ENCODE data around the gene CYP2S1. TPM values are rescaled to one million over a fixed set of nuclear protein-coding genes. Genes with fewer than 3 reads are reported as not detected.

The CYP2S1 gene
- total RNA-seq, 1 donor: 1.7 TPM

DNA sequence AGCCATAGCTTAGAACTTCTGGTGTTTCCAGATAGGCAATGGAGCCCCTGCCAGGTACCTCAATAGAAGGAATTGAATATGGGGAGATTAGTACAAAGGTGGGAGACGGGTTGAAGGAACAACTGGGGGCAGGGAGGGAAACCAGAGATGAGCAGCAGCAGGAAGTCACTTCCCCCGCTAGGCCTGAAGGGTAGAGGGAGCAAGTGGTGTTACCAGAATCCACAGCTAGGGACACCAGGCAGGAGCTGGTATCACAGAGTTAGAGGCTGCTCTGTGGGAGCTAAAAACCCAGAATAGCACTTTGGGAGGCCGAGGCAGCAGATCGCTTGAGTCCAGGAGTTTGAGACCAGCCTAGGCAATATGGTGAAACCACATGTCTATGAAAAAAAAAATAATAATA is 55.9 kb downstream of the CYP2S1 start:
- H3K4me3 ChIP-seq (ENCODE audit: low read depth, low read length): no peak overlapping the region
- TF ChIP-seq, protein P1, sequence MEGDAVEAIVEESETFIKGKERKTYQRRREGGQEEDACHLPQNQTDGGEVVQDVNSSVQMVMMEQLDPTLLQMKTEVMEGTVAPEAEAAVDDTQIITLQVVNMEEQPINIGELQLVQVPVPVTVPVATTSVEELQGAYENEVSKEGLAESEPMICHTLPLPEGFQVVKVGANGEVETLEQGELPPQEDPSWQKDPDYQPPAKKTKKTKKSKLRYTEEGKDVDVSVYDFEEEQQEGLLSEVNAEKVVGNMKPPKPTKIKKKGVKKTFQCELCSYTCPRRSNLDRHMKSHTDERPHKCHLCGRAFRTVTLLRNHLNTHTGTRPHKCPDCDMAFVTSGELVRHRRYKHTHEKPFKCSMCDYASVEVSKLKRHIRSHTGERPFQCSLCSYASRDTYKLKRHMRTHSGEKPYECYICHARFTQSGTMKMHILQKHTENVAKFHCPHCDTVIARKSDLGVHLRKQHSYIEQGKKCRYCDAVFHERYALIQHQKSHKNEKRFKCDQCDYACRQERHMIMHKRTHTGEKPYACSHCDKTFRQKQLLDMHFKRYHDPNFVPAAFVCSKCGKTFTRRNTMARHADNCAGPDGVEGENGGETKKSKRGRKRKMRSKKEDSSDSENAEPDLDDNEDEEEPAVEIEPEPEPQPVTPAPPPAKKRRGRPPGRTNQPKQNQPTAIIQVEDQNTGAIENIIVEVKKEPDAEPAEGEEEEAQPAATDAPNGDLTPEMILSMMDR (IDR thresholded peaks at IDR 0.05; ENCODE audit: insufficient read depth, low read depth, low read length): no peak
- no peak for DNase-seq (ENCODE audit: low read depth)

- DNase-seq (ENCODE audit: low read depth): no peak
- H3K4me3 ChIP-seq (ENCODE audit: low read depth, low read length): no peak overlapping the region
- TF ChIP-seq, protein P1 (IDR thresholded peaks at IDR 0.05; ENCODE audit: insufficient read depth, low read depth, low read length): no peak
Measured at GRCh38 chr19:41249707-41250423, 56.8 kb downstream of the CYP2S1 start.

DNA sequence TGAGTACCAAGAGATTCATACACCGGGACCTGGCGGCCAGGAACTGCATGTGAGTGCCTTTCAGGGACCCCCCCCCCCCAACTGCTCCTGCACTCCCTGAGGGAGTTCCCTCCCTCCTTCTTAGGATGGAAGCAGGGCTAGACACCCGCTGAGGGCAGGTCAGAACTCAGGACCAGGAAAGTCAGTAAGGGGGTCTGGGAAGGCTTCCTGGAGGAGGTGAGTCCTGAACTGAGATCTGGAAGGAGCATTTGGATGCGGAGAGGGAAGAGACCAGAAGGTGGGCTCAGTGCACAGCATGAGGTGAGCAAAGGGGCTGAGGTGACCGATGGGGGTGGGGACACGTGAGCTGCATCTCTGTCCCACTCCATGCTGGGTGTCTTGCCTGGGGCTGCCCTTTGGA is 60.6 kb downstream of the CYP2S1 start:
- no peak for DNase-seq (ENCODE audit: low read depth)
- no peak overlapping the region for H3K4me3 ChIP-seq (ENCODE audit: low read depth, low read length)
- TF ChIP-seq, protein P1 (IDR thresholded peaks at IDR 0.05; ENCODE audit: insufficient read depth, low read depth, low read length): no peak

DNA sequence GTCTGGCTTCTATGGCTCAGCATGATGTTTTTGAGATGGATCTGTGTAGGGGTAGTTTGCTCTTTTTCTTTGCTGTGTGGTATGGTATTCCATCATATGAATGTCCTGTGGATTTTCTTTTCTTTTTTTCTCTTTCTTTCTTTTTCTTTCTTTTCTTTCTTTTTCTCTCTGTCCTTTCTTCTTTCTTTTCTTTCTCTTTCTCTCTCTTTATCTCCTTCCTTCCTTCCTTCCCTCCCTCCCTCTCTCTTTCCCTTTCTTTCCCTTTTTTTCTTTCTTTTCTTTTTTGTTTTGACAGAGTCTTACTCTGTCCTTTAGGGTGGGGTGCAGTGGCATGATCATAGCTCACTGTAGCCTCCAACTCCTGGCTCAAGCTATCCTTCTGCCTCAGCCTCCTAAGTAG is 62.2 kb downstream of the CYP2S1 start:
- TF ChIP-seq, protein P1 (IDR thresholded peaks at IDR 0.05; ENCODE audit: insufficient read depth, low read depth, low read length): no peak
- H3K4me3 ChIP-seq (ENCODE audit: low read depth, low read length): no peak overlapping the region
- no peak for DNase-seq (ENCODE audit: low read depth)

Other genes with a start within 250 kb of the CYP2S1 start
- gene CYP2B6, start 201.9 kb upstream of the CYP2S1 start, total RNA-seq: not detected in 2 replicates
- not detected in 2 replicates for gene CYP2A13, start 104.8 kb upstream of the CYP2S1 start, total RNA-seq
- gene CYP2F1, start 78.8 kb upstream of the CYP2S1 start, total RNA-seq: not detected in 2 replicates
- gene AXL, start 26.0 kb downstream of the CYP2S1 start, total RNA-seq: 360 and 363 TPM in 2 replicates
- 123 and 128 TPM in 2 replicates for gene HNRNPUL1, start 71.2 kb downstream of the CYP2S1 start, total RNA-seq
- gene CCDC97, start 117.0 kb downstream of the CYP2S1 start, total RNA-seq: 9.7 and 11.2 TPM in 2 replicates
- gene TGFB1, start 160.7 kb downstream of the CYP2S1 start, total RNA-seq: 7.8 and 16.8 TPM in 2 replicates
- gene B9D2, start 170.9 kb downstream of the CYP2S1 start, total RNA-seq: 3.5 and 4.5 TPM in 2 replicates
- gene TMEM91, start 183.3 kb downstream of the CYP2S1 start, total RNA-seq: 2.6 and 5.5 TPM in 2 replicates
- gene EXOSC5, start 204.1 kb downstream of the CYP2S1 start, total RNA-seq: 12.5 and 15.1 TPM in 2 replicates
- gene BCKDHA, start 204.6 kb downstream of the CYP2S1 start, total RNA-seq: 21.2 and 24.8 TPM in 2 replicates
- 0.86 and 1.6 TPM in 2 replicates for gene B3GNT8, start 234.2 kb downstream of the CYP2S1 start, total RNA-seq
- 39.3 and 43.2 TPM in 2 replicates for gene DMAC2, start 246.7 kb downstream of the CYP2S1 start, total RNA-seq
- gene ERICH4, start 249.9 kb downstream of the CYP2S1 start, total RNA-seq: not detected in 2 replicates